Stomach (tissue), 4 donors: ENCODE measurements around the gene HIPK3.

Experiments
- POLR2A ChIP-seq, 4 donors: fragments of 450-650 bp; IDR thresholded peaks; one replicate each; pipeline ENCODE4 v1.6.1; 2016; ENCODE audit warnings: antibody characterized with exemption in 4 of 4, control low read depth in 2 of 4, mild to moderate bottlenecking in 1 of 4, moderate library complexity in 1 of 4
- TF ChIP-seq, protein P1 (sequence below), 7 experiments: fragments of 450-650 bp in 4 of 7; fragments of 200-600 bp in 3 of 7; sonication (generic) in 3 of 7; IDR thresholded peaks; one replicate each; pipeline ENCODE4 v1.5.1; 2016 to 2019; ENCODE audit warnings: antibody characterized with exemption in 7 of 7, control low read depth in 2 of 7, mild to moderate bottlenecking in 1 of 7

DNA sequence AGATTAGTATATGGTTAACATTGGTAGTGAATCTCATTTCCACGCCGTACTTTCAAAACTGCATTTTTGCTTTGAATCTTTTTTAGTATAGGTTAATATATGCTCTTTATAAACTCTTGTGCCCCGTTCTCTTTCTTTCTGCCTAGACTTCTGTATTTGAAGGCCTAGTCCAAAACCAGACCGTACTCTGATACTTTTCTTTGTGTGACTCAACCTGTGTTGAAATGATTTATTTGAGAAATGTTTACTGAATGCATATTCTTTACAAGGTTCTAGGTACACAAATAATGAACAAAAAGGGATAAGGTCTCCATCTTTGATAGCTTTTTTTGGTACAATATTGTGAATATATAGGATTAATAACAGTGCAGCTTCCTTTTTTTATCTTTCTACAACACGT lies 68.3 kb downstream of the HIPK3 start:
- no peak for TF ChIP-seq POLR2A (IDR thresholded peaks at IDR 0.05)
- TF ChIP-seq, protein P1, sequence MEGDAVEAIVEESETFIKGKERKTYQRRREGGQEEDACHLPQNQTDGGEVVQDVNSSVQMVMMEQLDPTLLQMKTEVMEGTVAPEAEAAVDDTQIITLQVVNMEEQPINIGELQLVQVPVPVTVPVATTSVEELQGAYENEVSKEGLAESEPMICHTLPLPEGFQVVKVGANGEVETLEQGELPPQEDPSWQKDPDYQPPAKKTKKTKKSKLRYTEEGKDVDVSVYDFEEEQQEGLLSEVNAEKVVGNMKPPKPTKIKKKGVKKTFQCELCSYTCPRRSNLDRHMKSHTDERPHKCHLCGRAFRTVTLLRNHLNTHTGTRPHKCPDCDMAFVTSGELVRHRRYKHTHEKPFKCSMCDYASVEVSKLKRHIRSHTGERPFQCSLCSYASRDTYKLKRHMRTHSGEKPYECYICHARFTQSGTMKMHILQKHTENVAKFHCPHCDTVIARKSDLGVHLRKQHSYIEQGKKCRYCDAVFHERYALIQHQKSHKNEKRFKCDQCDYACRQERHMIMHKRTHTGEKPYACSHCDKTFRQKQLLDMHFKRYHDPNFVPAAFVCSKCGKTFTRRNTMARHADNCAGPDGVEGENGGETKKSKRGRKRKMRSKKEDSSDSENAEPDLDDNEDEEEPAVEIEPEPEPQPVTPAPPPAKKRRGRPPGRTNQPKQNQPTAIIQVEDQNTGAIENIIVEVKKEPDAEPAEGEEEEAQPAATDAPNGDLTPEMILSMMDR (IDR thresholded peaks at IDR 0.05): no peak
